ENCODE results near the gene GRM1.

The GRM1 gene

DNA sequence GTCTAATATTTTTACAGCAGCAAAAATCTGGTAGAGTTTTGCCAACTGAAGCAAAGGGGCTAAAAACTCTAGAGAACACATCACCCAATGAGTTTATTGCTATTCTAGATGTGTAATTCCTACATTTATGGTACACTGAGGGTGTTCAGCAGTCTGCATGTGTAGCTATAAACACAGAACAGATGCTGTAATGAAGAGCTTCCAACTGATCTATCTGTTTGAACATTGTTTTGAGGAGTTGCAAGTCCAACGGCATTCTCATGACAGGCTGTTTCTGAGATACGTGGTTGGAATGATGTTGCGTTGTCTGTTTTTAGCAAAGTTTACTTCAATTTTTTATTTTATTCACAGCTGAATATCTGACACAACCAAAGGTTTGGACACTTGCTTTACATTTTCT, 373.6 kb downstream of the GRM1 start:
- no peak for DNase-seq

DNA sequence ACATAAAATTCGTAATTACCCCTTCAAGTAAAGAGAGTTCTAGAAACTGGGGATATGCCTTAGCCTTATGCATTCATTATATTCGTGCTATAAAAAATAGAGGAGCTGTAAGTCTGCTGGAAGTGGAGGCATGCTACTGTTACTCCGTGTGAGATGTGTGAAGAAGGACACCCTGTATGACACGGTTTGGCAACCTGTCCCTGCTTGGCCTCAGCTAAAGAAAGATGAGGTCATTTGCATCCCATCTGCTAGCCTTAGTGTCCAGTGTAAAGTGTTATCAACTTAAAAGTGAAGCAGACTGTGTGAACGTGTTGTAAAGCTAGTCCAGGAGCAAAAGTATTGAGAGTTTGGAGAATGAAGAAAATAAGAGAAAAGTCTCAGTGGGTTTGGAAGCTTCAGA, 379.7 kb downstream of the GRM1 start:
- DNase-seq: no peak

DNA sequence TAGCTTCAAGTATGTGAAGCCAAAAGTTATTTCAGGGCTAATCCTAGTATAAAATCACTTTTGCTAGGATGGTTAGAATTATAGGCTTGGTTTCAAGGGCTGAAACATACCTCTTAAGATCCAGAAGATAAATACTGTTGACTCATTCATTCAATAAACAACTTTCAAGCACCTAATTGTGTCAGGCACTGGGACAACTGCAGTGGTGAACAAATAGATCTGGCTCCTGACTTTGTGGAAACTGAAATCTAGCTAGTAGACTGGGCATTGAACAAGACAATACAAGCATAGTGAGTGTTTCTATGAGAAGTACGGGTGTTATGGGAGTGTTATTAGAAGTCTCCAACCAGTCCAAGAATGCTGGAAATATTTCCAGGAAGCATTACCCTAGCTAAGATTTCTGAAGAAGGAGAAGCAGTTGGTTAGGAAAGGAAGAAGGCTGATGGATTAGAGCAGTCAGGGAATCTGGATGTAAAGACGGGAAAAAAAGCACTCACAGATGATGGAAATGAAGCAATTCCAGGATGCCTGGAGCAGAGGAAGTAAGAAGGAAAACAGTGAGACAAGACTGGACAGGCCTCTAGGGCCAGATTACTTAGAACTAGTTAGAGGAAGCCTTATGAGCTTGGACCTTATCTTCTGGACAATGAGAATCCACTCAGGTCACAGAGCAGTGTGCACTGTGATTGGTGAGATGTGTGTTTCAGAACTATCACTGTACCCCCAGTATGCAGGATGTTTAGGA, 382.2 kb downstream of the GRM1 start:
- DNase-seq: no peak

GRCh38 chr6:146419576-146419975, 390.7 kb downstream of the GRM1 start:
- DNase-seq: no peak

- no peak for DNase-seq
Measured at GRCh38 chr6:146420255-146420654, 391.4 kb downstream of the GRM1 start.

- no peak for DNase-seq
Measured at GRCh38 chr6:146422789-146423375, 394.0 kb downstream of the GRM1 start.

DNA sequence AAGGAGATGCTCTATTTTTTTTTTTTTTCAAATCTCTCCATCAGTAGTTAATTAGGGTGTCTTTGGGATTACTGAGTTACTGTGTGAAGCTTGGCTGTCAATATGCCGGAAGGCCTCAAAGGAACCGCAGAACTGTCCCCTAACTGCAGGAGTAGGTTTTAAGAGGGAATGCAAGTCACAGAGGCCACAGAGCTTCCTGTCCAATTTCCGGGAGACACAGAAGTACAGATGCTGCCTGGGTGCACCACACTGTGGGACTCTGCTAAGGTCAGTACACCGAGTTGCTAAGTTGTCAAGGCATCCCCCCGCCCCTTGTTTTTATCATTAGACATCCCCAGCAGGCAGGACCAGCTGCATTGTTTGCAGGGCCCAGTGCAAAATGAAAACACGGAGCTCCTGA, 394.6 kb downstream of the GRM1 start:
- no peak for DNase-seq

- DNase-seq: no peak
Measured at GRCh38 chr6:146426516-146426915, 397.7 kb downstream of the GRM1 start.

DNA sequence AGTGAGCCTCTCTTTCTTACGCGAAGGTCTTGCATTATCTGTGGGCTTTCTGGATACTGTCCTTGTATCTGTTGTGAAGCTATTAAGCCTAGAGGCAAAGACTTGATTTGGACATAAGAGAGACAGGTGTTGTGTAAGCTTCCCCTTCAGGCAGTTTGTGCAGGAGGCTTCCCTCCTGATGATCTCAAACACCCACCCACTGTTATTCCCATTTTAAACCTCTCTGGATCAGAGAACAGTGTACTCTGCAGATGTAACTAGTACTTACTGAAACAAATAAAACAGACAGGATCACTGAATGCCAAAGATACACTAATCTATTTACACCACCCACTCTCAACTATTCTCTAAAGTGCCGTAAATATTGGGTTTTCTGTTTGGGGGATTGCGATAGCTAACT, 401.0 kb downstream of the GRM1 start:
- no peak for DNase-seq

GRCh38 chr6:146433881-146434731, 405.2 kb downstream of the GRM1 start:
- DNase-seq: no peak

DNA sequence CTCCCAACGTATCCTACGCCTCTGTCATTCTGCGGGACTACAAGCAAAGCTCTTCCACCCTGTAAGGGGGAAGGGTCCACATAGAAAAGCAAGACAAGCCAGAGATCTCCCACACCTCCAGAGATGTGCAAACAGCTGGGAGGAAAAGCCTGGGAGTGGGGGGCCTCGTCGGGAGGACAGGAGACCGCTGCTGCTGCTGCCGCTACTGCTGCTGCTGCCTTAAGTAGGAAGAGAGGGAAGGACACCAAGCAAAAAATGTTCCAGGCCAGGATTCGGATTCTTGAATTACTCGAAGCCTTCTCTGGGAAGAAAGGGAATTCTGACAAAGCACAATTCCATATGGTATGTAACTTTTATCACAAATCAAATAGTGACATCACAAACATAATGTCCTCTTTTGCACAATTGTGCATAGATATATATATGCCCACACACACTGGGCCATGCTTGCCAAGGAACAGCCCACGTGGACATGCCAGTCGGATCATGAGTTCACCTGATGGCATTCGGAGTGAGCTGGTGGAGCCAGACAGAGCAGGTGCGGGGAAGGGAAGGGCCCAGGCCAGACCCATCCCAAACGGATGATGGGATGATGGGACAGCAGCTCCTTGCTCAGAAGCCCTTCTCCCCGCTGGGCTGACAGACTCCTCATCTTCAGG, 406.0 kb downstream of the GRM1 start:
- no peak for DNase-seq

- DNase-seq: no peak
Measured at GRCh38 chr6:146441907-146442306, 413.0 kb downstream of the GRM1 start.

GRCh38 chr6:146444189-146444588, 415.3 kb downstream of the GRM1 start:
- no peak for DNase-seq

DNA sequence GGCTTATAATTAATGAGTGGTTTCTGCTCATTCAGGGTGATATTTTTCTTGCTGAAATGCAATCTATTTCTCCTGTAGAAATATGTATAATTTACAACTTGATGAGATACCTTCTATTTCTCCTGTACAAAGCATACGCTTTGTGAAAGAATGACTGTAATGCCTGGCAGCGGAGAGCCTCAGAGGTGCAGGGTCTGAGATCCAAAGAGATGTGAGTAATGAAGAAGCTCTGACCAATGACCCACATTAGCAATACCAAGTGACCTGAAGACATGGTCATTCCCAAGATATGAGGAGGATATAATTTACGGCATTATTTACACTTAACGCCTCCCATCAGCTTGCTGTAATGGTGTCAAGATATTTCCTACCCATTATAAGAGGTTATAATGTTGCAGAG, 416.4 kb downstream of the GRM1 start:
- no peak for DNase-seq

- DNase-seq: no peak
Measured at GRCh38 chr6:146456886-146457285, 428.0 kb downstream of the GRM1 start.

- DNase-seq: no peak
Measured at GRCh38 chr6:146460941-146461340, 432.1 kb downstream of the GRM1 start.

- no peak for DNase-seq
Measured at GRCh38 chr6:146470091-146470770, 441.4 kb downstream of the GRM1 start.

GRCh38 chr6:146472918-146473317, 444.1 kb downstream of the GRM1 start:
- DNase-seq: no peak

DNA sequence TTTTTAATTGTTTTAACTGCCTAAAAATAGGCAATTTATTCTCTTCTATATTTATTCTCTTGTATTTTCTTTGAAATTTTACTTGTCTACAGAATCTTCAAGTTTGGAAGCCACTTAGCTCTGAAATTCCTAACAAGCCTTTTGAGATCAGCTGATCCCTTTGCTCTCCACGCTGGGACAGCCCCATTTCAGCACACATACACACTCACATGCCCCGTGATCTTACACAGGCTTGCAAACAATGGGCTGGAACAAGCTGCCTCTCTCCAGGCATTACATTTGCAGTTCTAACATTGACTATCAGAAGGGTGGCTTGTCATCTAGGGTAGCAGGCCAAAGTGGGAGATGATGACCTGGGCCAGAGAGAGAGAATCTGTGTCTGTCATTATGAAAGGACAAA, 452.7 kb downstream of the GRM1 start:
- no peak for DNase-seq

- DNase-seq: no peak
Measured at GRCh38 chr6:146484411-146484810, 455.5 kb downstream of the GRM1 start.
